PFSK-1 (cell line): ENCODE measurements around the gene RBMS3.

Experiments used
- FOXP2 ChIP-seq: optimal IDR thresholded peaks from 2 replicates; pipeline ENCODE3; 2011; ENCODE audit warnings: borderline replicate concordance, control low read depth, inconsistent platforms; ENCODE audit not compliant: insufficient read depth; ENCODE audit errors: extremely low read length, extremely low read depth
- POLR2AphosphoS5 ChIP-seq: IDR thresholded peaks from 2 replicates; pipeline ENCODE4 v1.6.1; 2012; ENCODE audit warnings: low read depth, mild to moderate bottlenecking, control low read depth, low read length, moderate library complexity
- SIN3A ChIP-seq: IDR thresholded peaks from 2 replicates; pipeline ENCODE4 v1.6.1; 2012; ENCODE audit warnings: mild to moderate bottlenecking, low read length, moderate library complexity, borderline replicate concordance; ENCODE audit not compliant: insufficient read depth
- TAF1 ChIP-seq: IDR thresholded peaks from 2 replicates; pipeline ENCODE4 v1.6.1; 2012; ENCODE audit warnings: low read length, control low read depth, borderline replicate concordance; ENCODE audit not compliant: insufficient read depth
- TF ChIP-seq, protein P1 (sequence below), 2 experiments: IDR thresholded peaks; 2 replicates each; pipeline versions ENCODE4 v1.6.1 to v1.8.0; 2011 to 2012; ENCODE audit warnings: low read depth in 2 of 2, low read length in 2 of 2, control low read depth in 1 of 2, inconsistent platforms in 1 of 2, mild to moderate bottlenecking in 1 of 2, moderate library complexity in 1 of 2; ENCODE audit not compliant: insufficient read depth in 1 of 2

Gene RBMS3

DNA sequence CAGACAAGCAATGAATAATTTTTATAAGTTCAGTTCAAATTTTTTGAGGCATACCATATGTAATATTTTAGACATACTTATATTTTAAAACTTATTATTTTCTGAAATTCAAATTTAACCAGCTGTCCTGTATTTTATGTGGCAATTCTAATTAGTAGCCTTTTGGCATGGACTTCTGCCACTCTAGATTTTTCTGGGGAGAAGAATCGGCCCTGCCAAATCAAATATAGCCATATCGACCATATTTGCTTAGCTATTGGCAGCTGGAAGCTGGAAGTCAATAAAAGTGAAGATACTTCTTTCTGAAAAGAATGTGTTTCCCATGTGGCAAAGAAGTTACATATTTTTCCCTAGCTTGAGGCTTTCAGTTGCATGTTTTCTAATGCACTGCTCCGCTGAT lies 9.4 kb upstream of the RBMS3 start:
- TF ChIP-seq, protein P1, sequence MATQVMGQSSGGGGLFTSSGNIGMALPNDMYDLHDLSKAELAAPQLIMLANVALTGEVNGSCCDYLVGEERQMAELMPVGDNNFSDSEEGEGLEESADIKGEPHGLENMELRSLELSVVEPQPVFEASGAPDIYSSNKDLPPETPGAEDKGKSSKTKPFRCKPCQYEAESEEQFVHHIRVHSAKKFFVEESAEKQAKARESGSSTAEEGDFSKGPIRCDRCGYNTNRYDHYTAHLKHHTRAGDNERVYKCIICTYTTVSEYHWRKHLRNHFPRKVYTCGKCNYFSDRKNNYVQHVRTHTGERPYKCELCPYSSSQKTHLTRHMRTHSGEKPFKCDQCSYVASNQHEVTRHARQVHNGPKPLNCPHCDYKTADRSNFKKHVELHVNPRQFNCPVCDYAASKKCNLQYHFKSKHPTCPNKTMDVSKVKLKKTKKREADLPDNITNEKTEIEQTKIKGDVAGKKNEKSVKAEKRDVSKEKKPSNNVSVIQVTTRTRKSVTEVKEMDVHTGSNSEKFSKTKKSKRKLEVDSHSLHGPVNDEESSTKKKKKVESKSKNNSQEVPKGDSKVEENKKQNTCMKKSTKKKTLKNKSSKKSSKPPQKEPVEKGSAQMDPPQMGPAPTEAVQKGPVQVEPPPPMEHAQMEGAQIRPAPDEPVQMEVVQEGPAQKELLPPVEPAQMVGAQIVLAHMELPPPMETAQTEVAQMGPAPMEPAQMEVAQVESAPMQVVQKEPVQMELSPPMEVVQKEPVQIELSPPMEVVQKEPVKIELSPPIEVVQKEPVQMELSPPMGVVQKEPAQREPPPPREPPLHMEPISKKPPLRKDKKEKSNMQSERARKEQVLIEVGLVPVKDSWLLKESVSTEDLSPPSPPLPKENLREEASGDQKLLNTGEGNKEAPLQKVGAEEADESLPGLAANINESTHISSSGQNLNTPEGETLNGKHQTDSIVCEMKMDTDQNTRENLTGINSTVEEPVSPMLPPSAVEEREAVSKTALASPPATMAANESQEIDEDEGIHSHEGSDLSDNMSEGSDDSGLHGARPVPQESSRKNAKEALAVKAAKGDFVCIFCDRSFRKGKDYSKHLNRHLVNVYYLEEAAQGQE (IDR thresholded peaks at IDR 0.05; ENCODE audit: insufficient read depth in 1 of 2, low read depth in 2 of 2, low read length in 2 of 2) = no peak
- no peak for TF ChIP-seq POLR2AphosphoS5
- TF ChIP-seq FOXP2 = no peak
- TF ChIP-seq SIN3A = no peak
- TF ChIP-seq TAF1 = no peak

DNA sequence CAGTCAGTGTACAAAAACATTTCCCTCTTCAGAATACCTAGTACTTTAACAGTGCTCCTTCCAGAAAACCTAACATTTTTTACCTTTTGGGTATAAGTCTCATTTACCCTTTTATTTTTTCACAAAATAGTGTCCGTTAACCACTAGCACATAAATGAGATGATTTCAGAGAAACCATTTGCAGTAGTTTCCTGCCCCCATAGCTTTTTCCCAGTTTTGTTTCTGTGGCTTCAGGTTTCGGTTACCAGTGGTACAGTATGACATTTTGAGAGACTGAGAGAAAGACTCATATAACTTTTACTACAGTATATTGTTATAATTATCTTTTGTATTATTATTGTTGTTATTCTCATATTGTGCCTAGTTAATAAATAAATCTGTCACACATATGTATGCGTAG lies 6.2 kb upstream of the RBMS3 start:
- TF ChIP-seq, protein P1 (IDR thresholded peaks at IDR 0.05; ENCODE audit: insufficient read depth in 1 of 2, low read depth in 2 of 2, low read length in 2 of 2) = no peak
- TF ChIP-seq SIN3A (no peak), POLR2AphosphoS5 (no peak), TAF1 (no peak), FOXP2 (no peak)

DNA sequence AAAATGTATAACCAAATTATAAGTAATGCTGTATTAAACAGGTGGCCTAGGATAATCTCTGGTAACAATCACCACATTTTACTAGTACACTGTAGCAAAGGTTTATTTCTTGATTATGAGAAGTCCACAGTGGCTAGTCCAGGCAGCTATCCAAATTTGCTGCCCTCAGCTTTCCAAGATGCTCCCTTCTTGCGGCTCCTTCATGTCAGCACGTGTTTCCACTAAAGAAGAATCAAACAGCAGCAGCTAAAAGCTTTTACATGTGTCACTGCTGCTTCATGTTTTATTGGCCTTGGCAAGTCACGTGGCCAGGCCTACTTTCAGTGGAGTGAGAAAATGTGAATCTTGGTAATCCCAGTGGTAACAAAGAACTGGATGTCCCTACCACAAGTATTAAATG lies 5.6 kb upstream of the RBMS3 start:
- TF ChIP-seq, protein P1 (IDR thresholded peaks at IDR 0.05; ENCODE audit: insufficient read depth in 1 of 2, low read depth in 2 of 2, low read length in 2 of 2) = no peak
- TF ChIP-seq FOXP2 (no peak), SIN3A (no peak), TAF1 (no peak), POLR2AphosphoS5 (no peak)

DNA sequence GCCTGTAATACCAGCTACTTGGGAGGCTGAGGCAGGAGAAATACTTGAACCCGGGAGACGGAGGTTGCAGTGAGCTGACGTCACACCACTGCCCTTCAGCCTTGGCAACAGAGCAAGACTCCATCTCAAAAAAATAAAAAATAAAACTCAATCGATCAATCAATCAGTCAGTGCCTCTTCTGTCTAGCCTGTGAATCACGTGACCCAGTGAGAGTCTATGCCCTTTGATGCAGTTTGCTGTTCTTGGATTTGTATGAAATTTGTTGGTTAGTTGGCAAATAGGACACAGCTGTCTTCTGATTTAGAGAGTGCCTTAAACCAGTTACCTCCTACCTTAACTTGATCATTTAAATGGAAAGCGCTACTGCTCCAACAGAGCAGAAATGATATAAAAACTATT lies 3.6 kb upstream of the RBMS3 start:
- no peak for TF ChIP-seq SIN3A
- TF ChIP-seq TAF1 = no peak
- TF ChIP-seq POLR2AphosphoS5 = no peak

DNA sequence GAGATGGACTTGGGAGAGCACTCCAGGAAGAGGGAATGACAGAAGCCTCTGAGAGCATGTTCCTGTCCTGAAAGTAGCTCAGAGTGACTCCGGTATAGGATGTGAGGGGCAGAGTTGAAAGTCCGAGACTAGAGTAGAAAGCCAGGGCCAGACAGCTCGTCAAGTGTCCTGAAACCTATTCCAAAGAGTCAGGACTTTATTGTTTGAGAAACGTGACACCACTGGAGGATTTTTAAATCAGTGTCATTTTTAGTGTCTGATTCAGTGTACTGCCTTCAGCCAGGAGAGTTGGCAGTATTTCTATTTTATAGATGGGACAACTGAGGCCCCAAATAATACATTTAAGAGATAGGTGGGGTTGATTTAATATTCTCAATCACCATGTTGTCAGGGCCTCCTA lies 1.6 kb upstream of the RBMS3 start:
- TF ChIP-seq SIN3A (no peak), FOXP2 (no peak), POLR2AphosphoS5 (no peak), TAF1 (no peak)
- TF ChIP-seq, protein P1 (IDR thresholded peaks at IDR 0.05; ENCODE audit: insufficient read depth in 1 of 2, low read depth in 2 of 2, low read length in 2 of 2) = no peak

DNA sequence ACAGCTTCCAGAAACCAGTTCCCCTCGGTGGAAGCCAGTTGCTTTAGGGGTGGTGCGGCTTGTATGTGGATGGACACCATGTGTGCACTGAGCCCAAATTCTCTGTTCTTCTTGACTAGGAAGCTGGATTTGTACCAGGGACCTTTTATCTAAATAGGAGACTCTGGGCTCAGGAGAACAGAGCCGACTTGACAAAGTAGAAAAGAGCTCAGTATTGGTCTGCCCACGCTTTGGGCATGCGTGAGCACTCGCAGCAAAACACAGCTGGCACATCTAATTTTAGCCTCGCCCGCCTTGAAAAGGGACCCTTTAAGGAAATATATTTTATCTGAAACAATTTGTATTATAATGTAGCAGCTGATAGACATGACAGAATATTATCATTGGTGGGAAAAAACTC lies 1.1 kb upstream of the RBMS3 start:
- TF ChIP-seq TAF1 (no peak), SIN3A (no peak), POLR2AphosphoS5 (no peak), FOXP2 (no peak)
- TF ChIP-seq, protein P1 (IDR thresholded peaks at IDR 0.05; ENCODE audit: insufficient read depth in 1 of 2, low read depth in 2 of 2, low read length in 2 of 2) = no peak
